HG03558 (cell line): ENCODE data around the gene STXBP5.

Experiments
- ATAC-seq: cut with Tn5 transposase; IDR thresholded peaks from one replicate; pipeline ENCODE4 v1.9.1; 2021; ENCODE audit warnings: moderate number of reproducible peaks; ENCODE audit not compliant: unreplicated experiment; ENCODE audit errors: extremely low read depth

Gene STXBP5

DNA sequence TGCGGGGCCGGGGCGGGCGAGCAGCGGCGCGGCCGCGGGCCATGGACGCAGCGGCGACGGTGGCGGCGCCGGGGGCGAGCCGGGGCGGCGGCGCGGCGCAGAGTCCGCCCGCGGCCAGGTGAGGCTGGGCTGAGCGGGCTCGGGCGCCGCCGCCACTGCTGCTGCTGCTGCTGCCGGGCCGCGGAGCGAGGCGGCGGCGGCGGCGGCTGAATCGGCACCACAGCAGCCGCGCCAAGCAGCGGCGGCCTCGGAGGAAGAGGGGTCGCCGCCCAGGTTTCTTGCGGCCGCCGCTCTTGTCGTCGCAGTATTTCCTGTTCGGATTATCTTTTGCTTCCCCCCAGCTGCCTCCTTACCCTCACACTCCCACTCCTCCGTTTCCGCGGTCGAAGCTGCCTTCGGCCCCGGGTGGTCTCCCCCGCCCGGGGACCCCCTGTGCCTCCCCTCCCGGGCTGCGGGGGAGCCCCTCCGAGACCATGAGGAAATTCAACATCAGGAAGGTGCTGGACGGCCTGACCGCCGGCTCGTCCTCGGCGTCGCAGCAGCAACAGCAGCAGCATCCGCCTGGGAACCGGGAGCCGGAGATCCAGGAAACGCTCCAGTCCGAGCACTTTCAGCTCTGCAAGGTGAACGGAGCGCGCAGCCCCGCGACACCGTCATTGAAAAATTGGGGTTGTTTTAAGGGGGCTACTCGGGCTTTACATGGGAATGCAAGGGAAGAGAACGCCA, at the start of gene STXBP5:
Gene STXBP5 (plus strand): TSS at position 358 of the 726 bp plus-strand sequence. CDS start 116 bp downstream, at position 474.
- peak; percentile 13 for ATAC-seq

GRCh38 chr6:147154454-147154853, 49.8 kb upstream of the STXBP5 start:
- no peak for ATAC-seq

DNA sequence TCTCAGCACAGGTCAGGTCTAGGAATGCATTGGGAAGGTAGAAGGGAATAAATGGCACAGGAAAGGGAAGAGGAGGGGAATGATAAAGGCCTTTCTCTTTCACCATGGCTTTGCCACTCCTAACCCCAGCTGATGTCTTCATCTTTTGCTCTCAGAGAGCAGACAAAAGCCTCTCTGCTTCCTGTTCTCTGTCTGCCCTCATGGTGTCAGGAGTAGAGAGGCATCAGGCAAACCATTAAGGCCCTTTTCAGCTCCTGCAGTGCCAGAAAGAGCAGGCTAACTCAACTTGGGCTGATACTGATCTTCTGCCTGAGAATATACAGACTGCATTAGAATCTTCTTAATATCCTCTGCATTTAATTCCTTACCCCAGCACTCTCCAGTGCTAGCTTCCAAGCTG, 48.0 kb upstream of the STXBP5 start:
- no peak for ATAC-seq

GRCh38 chr6:147156799-147157382, 47.3 kb upstream of the STXBP5 start:
- ATAC-seq: no peak

- ATAC-seq: no peak
These were observed 46.3 kb upstream of the STXBP5 start for GRCh38 chr6:147157930-147158329.

DNA sequence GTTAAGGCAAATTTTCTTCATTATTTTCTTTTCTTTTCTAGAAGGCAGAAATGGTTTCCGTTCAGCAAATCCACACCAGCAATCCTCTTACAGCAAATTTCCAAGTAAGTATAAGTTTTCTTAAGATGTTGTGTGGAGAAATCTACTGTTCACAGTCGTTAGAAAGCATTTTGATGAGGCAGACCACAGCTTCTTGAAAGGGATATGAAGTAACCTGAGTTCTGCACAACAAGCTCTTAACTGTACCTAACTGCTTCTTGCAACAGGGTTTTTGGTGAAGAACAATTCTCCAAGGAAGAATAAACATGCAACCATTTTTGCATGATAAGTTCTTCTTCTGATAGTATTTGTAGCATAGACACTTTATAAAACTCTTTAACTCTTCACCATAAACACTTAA, 45.3 kb upstream of the STXBP5 start:
- ATAC-seq: no peak

DNA sequence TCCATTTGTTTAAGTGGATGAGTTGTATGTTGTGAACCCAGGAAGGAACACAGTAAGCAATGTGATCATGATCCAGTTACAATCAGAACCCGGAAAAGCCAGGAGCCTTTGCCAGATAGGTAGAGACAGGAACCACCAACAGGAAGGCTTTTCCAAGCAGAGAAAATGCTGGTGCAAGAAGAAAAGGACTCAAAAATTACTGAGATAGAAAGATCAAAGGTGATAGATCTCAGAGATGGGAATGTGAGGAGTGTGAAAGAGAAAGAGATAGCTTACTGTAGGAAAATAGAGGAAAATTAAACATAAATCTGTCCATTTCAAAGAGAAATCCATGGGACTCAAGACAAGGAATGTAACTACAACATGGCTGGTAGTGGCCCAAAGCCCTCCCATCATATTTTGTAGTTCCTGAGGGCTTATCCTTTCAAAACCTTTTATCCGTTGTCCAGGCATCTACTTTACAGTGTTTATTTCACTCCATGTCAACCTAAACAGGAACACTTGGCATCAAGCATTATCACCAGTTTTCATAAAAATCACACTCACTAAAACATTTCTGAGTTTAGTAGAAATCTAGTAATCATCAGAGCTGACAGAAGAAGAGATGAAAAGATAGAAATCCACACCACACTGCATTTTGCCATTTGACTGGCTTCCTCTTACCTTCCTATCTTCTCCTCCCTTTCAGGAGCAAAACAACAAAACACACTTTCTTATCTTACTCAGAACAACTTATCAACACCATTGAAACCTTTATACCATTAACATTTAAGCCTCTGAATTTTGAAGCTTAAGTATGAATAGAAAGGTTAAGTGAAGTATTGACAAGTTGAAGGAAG, 44.5 kb upstream of the STXBP5 start:
- no peak for ATAC-seq

- ATAC-seq: no peak
These were observed 43.6 kb upstream of the STXBP5 start for GRCh38 chr6:147160593-147160992.

DNA sequence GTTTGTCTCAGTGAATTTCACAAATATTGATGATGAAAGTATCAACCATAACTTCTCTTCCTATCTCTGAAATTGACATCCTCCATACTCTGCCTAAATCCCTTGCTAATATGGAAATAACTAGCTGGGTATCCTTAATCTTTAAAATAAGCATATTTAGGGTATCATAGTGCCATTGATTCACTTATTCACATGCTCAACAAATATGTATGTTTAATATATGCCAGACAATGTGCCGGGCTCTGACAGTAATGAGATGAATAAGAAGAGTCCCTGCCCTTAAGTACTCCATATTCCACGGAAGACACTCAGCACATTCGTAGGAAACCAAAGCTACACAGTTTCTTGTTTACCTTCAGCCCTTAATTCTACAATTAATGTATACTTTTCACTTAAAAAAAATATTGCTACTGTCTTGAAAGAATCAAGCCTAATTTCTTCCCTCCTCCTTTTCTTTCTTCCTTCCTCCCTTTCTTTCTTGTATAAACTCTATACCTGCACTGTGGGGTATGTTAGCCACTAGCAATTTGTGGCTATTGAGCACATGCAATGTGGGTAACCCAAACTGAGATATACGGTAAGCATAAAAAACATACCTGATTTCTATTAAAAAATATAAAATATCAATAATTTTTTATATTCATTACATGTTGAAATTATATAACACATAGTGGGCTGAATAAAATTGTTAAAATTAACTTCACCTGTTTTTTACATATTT, 42.8 kb upstream of the STXBP5 start:
- ATAC-seq: no peak

DNA sequence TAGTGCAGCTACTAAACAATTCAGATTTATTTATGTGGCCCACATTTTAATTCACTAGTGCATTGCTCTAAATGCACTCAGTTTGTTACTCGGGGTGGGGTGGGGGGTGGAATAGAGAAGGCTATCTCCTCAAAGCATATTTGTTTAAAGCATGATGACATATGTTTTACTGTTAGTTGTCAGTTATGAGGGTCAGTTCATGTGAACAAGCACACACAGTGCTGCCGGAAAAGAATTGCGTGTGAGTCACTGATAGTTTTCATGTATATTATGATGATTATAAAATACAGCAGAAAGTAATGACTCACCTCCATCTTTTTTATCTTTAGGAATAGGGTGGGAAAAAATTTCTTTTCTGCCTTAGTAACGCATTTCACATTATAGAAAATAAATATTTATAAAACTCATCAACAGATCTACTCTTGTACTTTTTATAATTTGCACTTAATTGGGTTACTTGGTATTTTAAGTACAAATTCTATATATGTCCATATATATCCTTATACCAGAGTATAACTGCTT, 42.2 kb upstream of the STXBP5 start:
- ATAC-seq: no peak

DNA sequence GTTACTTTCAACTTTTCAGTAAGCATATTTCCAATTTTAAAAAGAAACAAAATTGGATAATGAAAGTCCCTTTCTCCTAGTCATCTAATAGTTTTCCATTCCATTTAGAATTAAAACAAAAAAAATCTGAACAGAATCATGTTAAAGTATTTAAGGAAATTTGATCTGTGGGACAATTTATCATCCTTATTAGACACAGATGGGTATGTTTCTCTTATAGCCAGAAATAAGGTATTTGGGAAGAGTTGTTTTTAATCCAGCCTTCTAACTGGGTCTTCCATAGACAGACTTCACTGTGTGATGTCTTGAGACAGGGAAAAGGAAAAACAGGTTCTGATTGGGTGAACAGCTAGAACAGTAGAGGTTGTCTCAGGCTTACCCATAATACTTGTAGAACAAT, 39.5 kb upstream of the STXBP5 start:
- ATAC-seq: no peak

GRCh38 chr6:147166360-147166944, 37.8 kb upstream of the STXBP5 start:
- no peak for ATAC-seq

GRCh38 chr6:147166992-147167391, 37.2 kb upstream of the STXBP5 start:
- no peak for ATAC-seq

DNA sequence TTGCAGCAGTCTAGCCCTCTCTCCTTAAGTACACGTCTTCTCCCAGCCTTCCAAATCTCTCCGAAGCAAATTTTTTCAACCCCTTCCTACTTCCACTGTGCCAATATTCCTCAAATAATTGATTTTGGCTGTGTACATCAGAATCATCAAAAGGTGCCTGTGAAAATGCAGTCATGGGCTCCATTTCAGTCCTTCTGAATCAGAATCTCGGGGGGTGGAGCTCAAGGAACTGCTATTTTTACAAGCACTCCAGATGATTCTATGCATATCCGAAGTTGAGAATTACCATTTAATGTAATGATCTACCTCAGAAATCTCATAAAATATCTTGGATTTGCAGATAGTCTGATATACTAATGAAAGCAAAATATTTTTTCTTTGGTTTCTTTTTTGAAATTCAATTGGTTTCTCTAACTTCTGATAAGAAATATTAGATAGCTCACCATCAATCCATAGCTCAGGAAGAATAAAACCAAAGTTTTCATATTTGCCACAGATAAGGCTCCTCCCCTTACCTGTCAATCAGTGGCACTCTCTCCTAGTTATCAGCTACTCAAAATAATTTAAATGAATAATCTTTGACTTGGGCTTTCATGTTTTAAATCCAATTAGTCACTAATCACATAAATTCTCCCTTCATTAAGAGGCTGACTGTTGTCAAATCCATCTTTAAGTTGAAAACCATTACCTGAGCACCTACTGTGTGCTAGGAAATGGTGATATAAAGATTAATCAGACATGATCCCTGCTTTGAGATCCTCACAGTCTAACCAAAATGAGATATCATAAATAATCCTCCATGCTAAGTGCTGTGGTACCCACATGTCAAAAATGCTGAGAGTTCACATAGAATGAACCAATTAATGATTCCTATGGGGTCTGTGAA, 36.4 kb upstream of the STXBP5 start:
- no peak for ATAC-seq

DNA sequence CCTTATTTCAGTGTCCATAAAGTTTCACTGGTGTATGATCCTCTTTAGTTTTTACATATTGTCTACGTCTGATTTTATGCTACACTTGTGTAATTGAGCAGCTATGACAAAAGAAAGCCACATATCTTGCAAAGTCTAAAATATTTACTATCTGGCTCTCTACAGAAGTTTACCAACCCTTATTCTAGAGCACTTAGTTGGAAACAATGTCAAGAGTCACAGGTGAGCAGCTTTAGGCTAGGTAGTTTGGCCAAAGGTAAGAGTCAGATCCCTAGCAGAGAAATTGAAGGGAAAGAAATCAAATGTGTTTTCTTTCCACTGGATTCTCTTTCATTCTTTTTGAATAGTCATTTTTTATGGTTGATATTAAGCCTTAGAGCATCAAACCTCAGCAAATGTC, 34.7 kb upstream of the STXBP5 start:
- ATAC-seq: no peak

GRCh38 chr6:147170269-147170668, 33.9 kb upstream of the STXBP5 start:
- ATAC-seq: no peak

GRCh38 chr6:147173140-147173539, 31.1 kb upstream of the STXBP5 start:
- no peak for ATAC-seq

- ATAC-seq: no peak
These were observed 30.4 kb upstream of the STXBP5 start for GRCh38 chr6:147173675-147174308.

DNA sequence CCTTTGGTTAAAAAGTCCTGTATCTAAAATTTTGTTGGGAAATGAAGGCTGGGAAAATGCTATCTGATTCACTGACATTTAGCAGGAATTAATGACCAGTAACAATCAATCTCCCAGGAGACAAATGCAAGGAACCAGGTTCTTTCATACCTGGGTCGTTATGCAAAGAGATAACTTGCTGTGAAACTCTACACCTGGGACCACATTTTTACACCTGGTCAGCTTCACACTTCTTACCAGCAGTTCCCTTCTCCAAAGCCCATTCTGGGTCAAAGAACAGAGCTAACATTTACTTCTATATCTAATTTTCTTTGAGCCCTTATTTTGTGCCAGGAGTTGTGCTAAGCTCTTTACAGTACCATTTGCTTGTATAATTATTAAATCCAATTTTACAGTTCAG, 27.4 kb upstream of the STXBP5 start:
- no peak for ATAC-seq
